HCT116 (cell line): ENCODE results near the gene CAV1. TPM values are rescaled to one million over a fixed set of nuclear protein-coding genes. Genes with fewer than 3 reads are reported as not detected.

Experiments
- ATAC-seq: fragments of 200-7000 bp; cut with Tn5 transposase; 2 replicates; pipeline ENCODE4 v1.9.1; 2020; ENCODE audit warnings: mild to moderate bottlenecking, moderate library complexity
- BruUV-seq: library from RNA; stranded (reverse); fragments of 400-500 nt; replicated peaks from 2 replicates; lab custom pipeline; 2021; lab: Mats Ljungman, UMichigan
- CTCF ChIA-PET: fragments of 300-600 bp; sonication (Branson Sonifier 250); formaldehyde crosslinking; loops from one replicate; lab custom pipeline; 2021; ENCODE audit warnings: antibody characterized with exemption; lab: Charles Lee
- POLR2A ChIA-PET: fragments of 300-600, 350-600 bp; sonication (Branson Sonifier 250); formaldehyde crosslinking; loops from one replicate; lab custom pipeline; 2021; ENCODE audit warnings: antibody characterized with exemption; lab: Charles Lee
- RAD21 ChIA-PET, 2 experiments: fragments of 300-600 bp; sonication (Branson Sonifier 250); formaldehyde crosslinking; loops; one replicate each; lab custom pipeline; 2023; ENCODE audit warnings: low total read pairs in 2 of 2; ENCODE audit not compliant: uncharacterized antibody in 2 of 2, unreplicated experiment in 2 of 2, low non-redundant PET in 1 of 2; lab: Charles Lee
- DNase-seq: peaks from one replicate; pipeline ENCODE4 v3.0.0-alpha.2; 2010; ENCODE audit warnings: low read depth, low spot score
- H2AFZ ChIP-seq: fragments of 200-600 bp; shearing (Covaris generic), sonication (generic); 2 replicates; pipeline ENCODE4 v1.6.1; 2017; ENCODE audit warnings: low read depth, mixed run types, mixed read lengths, antibody characterized with exemption, low read length; ENCODE audit not compliant: poor library complexity, severe bottlenecking
- H3K27ac ChIP-seq: 2 replicates; pipeline ENCODE4 v1.5.1; 2012; ENCODE audit warnings: low read depth, low read length
- H3K27me3 ChIP-seq: fragments of 200-600 bp; sonication (generic); 2 replicates; pipeline ENCODE4 v1.6.1; 2016; ENCODE audit warnings: mixed run types, low read length, mixed read lengths; ENCODE audit not compliant: insufficient read depth
- H3K36me3 ChIP-seq, 2 experiments: fragments of 200-500 bp in 1 of 2; fragments of 200-600 bp in 1 of 2; sonication (Bioruptor generic) in 1 of 2; sonication (generic) in 1 of 2; 2 replicates each; pipeline versions ENCODE4 v1.5.1 to v1.6.1; 2014 to 2016; ENCODE audit warnings: low read length in 2 of 2, inconsistent platforms in 1 of 2, mixed read lengths in 1 of 2, mixed run types in 1 of 2; ENCODE audit not compliant: insufficient read depth in 2 of 2, control insufficient read depth in 1 of 2
- H3K4me1 ChIP-seq, 2 experiments: fragments of 200-600 bp in 1 of 2; sonication (generic) in 1 of 2; 2 replicates each; pipeline versions ENCODE4 v1.5.1 to v1.6.1; 2012 to 2017; ENCODE audit warnings: low read length in 2 of 2, inconsistent platforms in 1 of 2, mild to moderate bottlenecking in 1 of 2, mixed read lengths in 1 of 2, mixed run types in 1 of 2, moderate library complexity in 1 of 2; ENCODE audit not compliant: insufficient read depth in 2 of 2, control insufficient read depth in 1 of 2
- H3K4me2 ChIP-seq: fragments of 200-600 bp; sonication (generic); 2 replicates; pipeline ENCODE4 v1.6.1; 2017; ENCODE audit warnings: mixed run types, low read length, mixed read lengths
- H3K4me3 ChIP-seq, 2 experiments: fragments of 200-600 bp in 1 of 2; sonication (generic) in 1 of 2; replicated peaks in 1 of 2; 2 replicates each; pipeline ENCODE4 v1.5.1; 2011 to 2016; ENCODE audit warnings: low read length in 2 of 2, control low read depth in 1 of 2, low read depth in 1 of 2, mild to moderate bottlenecking in 1 of 2, mixed read lengths in 1 of 2, mixed run types in 1 of 2
- H3K79me2 ChIP-seq: fragments of 200-600 bp; sonication (generic); 2 replicates; pipeline ENCODE4 v1.6.1; 2017; ENCODE audit warnings: mild to moderate bottlenecking, mixed run types, low read length, moderate library complexity, mixed read lengths; ENCODE audit not compliant: insufficient read depth
- H3K9ac ChIP-seq: fragments of 200-600 bp; sonication (generic); 2 replicates; pipeline ENCODE4 v1.6.1; 2016; ENCODE audit warnings: low read length, mixed read lengths
- H3K9me2 ChIP-seq: fragments of 200-600 bp; sonication (generic), shearing (Covaris generic); 2 replicates; pipeline ENCODE4 v1.6.1; 2017; ENCODE audit warnings: mixed run types, mild to moderate bottlenecking, moderate library complexity; ENCODE audit not compliant: insufficient read depth
- H3K9me3 ChIP-seq, 2 experiments: fragments of 200-500 bp in 1 of 2; fragments of 200-600 bp in 1 of 2; sonication (Bioruptor generic) in 1 of 2; sonication (generic) in 1 of 2; 2 replicates each; pipeline ENCODE4 v1.6.1; 2014 to 2017; ENCODE audit warnings: low read length in 2 of 2, mixed read lengths in 2 of 2, inconsistent platforms in 1 of 2, low read depth in 1 of 2, mild to moderate bottlenecking in 1 of 2, mixed run types in 1 of 2, moderate library complexity in 1 of 2; ENCODE audit not compliant: control insufficient read depth in 1 of 2, insufficient read depth in 1 of 2
- H4K20me1 ChIP-seq: fragments of 200-600 bp; sonication (generic), shearing (Covaris generic); 2 replicates; pipeline ENCODE4 v1.6.1; 2017; ENCODE audit warnings: mixed run types, mild to moderate bottlenecking, moderate library complexity; ENCODE audit not compliant: insufficient read depth
- CBX3 ChIP-seq: IDR thresholded peaks from 2 replicates; pipeline ENCODE4 v1.6.1; 2012; ENCODE audit warnings: low read depth
- CEBPB ChIP-seq: IDR thresholded peaks from 2 replicates; pipeline ENCODE4 v1.6.1; 2012; ENCODE audit warnings: low read depth
- EZH2phosphoT487 ChIP-seq: fragments of 200-600 bp; IDR thresholded peaks from 2 replicates; pipeline ENCODE4 v1.6.1; 2018; ENCODE audit warnings: antibody characterized with exemption, borderline replicate concordance
- RAD21 ChIP-seq: IDR thresholded peaks from 2 replicates; pipeline ENCODE4 v1.6.1; 2012; ENCODE audit warnings: low read depth, mild to moderate bottlenecking
- SRF ChIP-seq: IDR thresholded peaks from 2 replicates; pipeline ENCODE4 v1.6.1; 2012; ENCODE audit warnings: low read depth
- TCF7L2 ChIP-seq: IDR thresholded peaks from 2 replicates; pipeline ENCODE4 v1.7.0; 2011; ENCODE audit warnings: borderline replicate concordance, inconsistent platforms; ENCODE audit not compliant: insufficient read depth, insufficient read length; ENCODE audit errors: extremely low read depth
- intact Hi-C: fragments of 100-400 bp; cut with micrococcal nuclease; formaldehyde crosslinking; loops from 2 replicates; pipeline ENCODE4 v1.10.0; 2022
- total RNA-seq: library from RNA; stranded (reverse); gene quantifications from one replicate; pipeline ENCODE4 v1.2.1, GENCODE V29; 2021; ENCODE audit not compliant: unreplicated experiment
- TF ChIP-seq, protein P1 (sequence below): IDR thresholded peaks from 2 replicates; pipeline ENCODE4 v1.6.1; 2012
- TF ChIP-seq, protein P2 (sequence below): IDR thresholded peaks from 2 replicates; pipeline ENCODE4 v1.6.1; 2012; ENCODE audit warnings: low read depth

The CAV1 gene
- total RNA-seq, 1 experiment from 2014 or later, result 298 TPM

DNA sequence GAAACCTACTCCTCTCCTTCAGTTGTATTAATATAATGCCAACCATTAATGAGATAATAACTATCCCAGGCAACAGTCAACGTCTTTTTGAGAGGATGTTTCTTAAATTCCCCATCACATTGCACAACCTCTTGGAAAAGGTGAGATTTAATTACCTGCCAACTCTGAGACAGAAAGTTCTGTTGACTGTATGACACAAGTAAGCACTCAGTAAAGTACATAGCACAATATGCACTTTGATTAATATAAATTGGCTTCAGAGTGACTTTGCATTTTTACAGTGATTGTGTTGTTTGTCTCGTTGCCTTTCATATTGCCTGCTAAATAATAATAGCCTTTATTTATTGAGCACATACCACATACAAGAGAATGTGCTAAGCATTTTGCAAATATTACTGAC lies 46.7 kb downstream of the CAV1 start:
- Histone ChIP-seq H3K27ac (no peak overlapping the region), H3K4me1 (peaks cover 4 to 26% of the 10 kb centered on the region in 2 experiments; a peak in 3 of 4 replicates), H3K9ac (no peak overlapping the region), H3K9me2 (no peaks in the 10 kb centered on the region), H3K36me3 (no peaks in the 10 kb centered on the region), H4K20me1 (no peaks in the 10 kb centered on the region), H3K4me2 (no peak overlapping the region), H3K79me2 (no peaks in the 10 kb centered on the region), H2AFZ (no peak overlapping the region), H3K4me3 (no peak overlapping the region), H3K9me3 (no peaks in the 10 kb centered on the region), H3K27me3 (no peaks in the 10 kb centered on the region)
- ATAC-seq, result no peak
- POLR2A ChIA-PET, result no interaction called here
- RAD21 ChIA-PET, result no interaction called here
- TF ChIP-seq, protein P1, sequence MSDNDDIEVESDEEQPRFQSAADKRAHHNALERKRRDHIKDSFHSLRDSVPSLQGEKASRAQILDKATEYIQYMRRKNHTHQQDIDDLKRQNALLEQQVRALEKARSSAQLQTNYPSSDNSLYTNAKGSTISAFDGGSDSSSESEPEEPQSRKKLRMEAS, result no peak
- TF ChIP-seq CEBPB, result 0 out of 2 replicates have a peak, but pooled peaks have one; percentile 35
- TF ChIP-seq RAD21, result no peak
- TF ChIP-seq SRF, result no peak
- TF ChIP-seq TCF7L2, result no peak
- TF ChIP-seq, protein P2, sequence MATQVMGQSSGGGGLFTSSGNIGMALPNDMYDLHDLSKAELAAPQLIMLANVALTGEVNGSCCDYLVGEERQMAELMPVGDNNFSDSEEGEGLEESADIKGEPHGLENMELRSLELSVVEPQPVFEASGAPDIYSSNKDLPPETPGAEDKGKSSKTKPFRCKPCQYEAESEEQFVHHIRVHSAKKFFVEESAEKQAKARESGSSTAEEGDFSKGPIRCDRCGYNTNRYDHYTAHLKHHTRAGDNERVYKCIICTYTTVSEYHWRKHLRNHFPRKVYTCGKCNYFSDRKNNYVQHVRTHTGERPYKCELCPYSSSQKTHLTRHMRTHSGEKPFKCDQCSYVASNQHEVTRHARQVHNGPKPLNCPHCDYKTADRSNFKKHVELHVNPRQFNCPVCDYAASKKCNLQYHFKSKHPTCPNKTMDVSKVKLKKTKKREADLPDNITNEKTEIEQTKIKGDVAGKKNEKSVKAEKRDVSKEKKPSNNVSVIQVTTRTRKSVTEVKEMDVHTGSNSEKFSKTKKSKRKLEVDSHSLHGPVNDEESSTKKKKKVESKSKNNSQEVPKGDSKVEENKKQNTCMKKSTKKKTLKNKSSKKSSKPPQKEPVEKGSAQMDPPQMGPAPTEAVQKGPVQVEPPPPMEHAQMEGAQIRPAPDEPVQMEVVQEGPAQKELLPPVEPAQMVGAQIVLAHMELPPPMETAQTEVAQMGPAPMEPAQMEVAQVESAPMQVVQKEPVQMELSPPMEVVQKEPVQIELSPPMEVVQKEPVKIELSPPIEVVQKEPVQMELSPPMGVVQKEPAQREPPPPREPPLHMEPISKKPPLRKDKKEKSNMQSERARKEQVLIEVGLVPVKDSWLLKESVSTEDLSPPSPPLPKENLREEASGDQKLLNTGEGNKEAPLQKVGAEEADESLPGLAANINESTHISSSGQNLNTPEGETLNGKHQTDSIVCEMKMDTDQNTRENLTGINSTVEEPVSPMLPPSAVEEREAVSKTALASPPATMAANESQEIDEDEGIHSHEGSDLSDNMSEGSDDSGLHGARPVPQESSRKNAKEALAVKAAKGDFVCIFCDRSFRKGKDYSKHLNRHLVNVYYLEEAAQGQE, result no peak
- no peak for TF ChIP-seq EZH2phosphoT487
- TF ChIP-seq CBX3, result no peak
- DNase-seq, result no peak
- BruUV-seq, result no TSS peak
- CTCF ChIA-PET, result interaction anchor here (1.0 kb wide), 1 partner anchor 11 kb away, joined by 3 read pairs; no protein-coding TSS in a partner anchor
- intact Hi-C loops, result no loop called here
